ENCODE results near the gene NEK8.
A peak's percentile ranks its signal among the peaks of the same experiment; 100 is the strongest.

The NEK8 gene

DNA sequence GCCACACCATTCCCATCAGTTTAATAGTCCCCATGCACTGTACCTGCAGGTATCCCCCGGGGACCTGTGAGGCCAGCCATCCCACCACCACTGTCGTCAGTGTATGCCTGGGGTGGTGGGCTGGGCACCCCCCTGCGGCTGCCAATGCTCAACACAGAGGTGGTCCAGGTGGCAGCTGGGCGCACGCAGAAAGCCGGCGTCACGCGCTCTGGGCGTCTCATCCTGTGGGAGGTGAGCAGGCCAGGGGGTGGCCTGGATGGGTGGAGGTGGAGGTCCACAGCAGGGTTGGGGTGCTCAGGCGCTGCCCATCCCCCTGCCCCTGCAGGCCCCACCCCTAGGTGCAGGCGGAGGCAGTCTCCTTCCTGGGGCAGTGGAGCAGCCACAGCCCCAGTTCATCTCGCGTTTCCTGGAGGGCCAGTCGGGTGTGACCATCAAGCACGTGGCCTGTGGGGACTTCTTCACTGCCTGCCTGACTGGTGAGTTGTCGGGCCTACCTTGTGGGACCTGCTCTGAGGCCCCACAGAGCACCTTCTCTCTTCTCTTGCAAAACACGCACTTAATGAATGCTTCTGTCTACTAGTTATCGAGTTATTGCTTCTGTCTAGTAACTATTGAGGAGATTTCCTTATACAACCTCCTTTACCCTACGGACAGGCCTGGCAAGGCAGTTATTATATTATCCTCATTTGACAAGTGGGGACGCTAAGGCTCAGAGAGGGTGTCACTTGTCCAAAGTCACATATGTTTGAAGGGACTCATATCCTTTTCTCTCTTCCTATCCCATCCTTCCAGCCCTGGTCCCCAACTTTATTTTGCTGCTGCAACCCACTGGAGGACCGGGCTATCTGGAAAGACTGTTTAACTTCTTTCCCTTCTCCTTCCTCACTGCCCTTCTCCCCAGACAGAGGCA, 9.4 kb downstream of the NEK8 start:
- Histone ChIP-seq H3K27ac (ENCODE audit: poor library complexity, severe bottlenecking) (no peak overlapping the region), H3K9me3 (ENCODE audit: severe bottlenecking) (no peaks in the 10 kb centered on the region), H3K4me3 (ENCODE audit: severe bottlenecking) (no peak overlapping the region), H3K36me3 (ENCODE audit: low read depth) (no peaks in the 10 kb centered on the region), H3K27me3 (ENCODE audit: insufficient read depth, poor library complexity, severe bottlenecking) (no peaks in the 10 kb centered on the region), H3K4me1 (ENCODE audit: insufficient read depth, poor library complexity, severe bottlenecking) (peaks cover 4% of the 10 kb centered on the region)
- ATAC-seq (ENCODE audit: low read depth) = no peak
- DNase-seq (ENCODE audit: low spot score) = no peak
- TF ChIP-seq, protein P1, sequence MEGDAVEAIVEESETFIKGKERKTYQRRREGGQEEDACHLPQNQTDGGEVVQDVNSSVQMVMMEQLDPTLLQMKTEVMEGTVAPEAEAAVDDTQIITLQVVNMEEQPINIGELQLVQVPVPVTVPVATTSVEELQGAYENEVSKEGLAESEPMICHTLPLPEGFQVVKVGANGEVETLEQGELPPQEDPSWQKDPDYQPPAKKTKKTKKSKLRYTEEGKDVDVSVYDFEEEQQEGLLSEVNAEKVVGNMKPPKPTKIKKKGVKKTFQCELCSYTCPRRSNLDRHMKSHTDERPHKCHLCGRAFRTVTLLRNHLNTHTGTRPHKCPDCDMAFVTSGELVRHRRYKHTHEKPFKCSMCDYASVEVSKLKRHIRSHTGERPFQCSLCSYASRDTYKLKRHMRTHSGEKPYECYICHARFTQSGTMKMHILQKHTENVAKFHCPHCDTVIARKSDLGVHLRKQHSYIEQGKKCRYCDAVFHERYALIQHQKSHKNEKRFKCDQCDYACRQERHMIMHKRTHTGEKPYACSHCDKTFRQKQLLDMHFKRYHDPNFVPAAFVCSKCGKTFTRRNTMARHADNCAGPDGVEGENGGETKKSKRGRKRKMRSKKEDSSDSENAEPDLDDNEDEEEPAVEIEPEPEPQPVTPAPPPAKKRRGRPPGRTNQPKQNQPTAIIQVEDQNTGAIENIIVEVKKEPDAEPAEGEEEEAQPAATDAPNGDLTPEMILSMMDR (IDR thresholded peaks at IDR 0.05; ENCODE audit: poor library complexity, severe bottlenecking) = no peak

DNA sequence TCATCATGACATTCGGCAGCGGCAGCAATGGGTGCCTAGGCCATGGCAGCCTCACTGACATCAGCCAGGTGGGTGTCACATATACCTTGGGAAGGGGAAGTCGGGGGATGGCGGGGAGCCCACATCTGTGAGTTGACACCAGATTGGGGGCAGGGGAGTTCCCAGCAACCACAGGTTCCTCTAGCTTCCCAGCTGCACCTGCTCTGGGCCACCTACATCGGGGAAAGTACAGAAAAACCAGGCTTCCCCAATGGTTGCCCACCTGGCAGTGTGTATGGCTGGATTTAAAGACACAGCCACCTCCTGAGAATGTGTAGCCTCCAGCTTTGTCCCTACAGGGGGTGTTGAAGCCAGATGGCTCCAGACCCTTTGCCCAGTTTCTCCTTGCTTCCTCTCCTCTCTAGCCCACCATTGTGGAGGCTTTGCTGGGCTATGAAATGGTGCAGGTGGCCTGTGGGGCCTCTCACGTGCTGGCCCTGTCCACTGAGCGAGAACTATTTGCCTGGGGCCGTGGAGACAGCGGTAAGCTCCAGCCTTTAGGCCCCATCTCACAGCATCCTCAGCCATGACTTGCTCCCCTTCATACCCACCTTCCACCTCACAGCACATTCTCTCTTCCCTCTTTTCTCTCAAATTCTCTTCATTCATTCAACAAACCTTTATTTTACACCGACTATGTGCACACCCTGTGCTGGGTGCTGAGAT, 10.2 kb downstream of the NEK8 start:
- no peaks in the 10 kb centered on the region for H3K9me3 ChIP-seq (ENCODE audit: severe bottlenecking)
- no peaks in the 10 kb centered on the region for H3K27me3 ChIP-seq (ENCODE audit: insufficient read depth, poor library complexity, severe bottlenecking)
- H3K4me1 ChIP-seq (ENCODE audit: insufficient read depth, poor library complexity, severe bottlenecking) = peaks cover 4% of the 10 kb centered on the region
- ATAC-seq (ENCODE audit: low read depth) (no peak), DNase-seq (ENCODE audit: low spot score) (no peak)
- no peak overlapping the region for H3K4me3 ChIP-seq (ENCODE audit: severe bottlenecking)
- TF ChIP-seq, protein P1 (IDR thresholded peaks at IDR 0.05; ENCODE audit: poor library complexity, severe bottlenecking) = no peak
- H3K27ac ChIP-seq (ENCODE audit: poor library complexity, severe bottlenecking) = no peak overlapping the region
- no peaks in the 10 kb centered on the region for H3K36me3 ChIP-seq (ENCODE audit: low read depth)

DNA sequence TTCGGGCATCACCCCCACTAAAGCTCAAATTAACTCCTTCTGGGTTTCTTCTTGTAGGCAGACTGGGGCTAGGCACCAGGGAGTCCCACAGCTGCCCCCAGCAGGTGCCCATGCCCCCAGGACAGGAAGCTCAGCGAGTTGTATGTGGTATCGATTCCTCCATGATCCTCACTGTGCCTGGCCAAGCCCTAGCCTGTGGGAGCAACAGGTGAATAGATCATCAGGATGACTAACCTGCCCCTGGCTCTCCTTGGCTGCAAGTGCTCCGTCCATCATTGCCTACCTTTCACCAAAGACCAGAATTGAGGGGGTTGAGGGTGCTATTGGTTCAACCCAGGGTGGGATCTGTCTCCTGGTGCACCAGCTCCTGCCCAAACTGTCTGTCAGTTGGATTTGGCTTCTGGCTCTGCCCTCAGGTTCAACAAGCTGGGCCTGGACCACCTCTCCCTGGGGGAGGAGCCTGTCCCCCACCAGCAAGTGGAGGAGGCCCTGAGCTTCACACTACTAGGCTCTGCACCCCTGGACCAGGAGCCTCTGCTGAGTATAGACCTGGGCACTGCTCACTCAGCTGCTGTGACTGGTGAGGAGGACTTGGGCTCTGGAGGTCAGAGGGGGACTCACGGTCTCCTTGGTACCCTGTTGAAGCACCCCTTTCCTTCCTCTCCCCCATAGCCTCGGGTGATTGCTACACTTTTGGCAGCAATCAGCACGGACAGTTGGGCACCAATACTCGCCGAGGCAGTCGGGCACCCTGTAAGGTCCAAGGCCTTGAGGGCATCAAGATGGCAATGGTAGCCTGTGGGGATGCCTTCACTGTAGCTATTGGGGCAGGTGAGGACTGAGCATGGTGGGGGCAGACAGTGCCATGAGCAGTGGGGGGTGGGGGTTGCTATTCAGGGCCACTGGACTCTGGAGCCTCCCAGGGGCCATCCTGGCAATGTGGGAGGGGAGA, 12.1 kb downstream of the NEK8 start:
- H3K27ac ChIP-seq (ENCODE audit: poor library complexity, severe bottlenecking) = no peak overlapping the region
- H3K9me3 ChIP-seq (ENCODE audit: severe bottlenecking) = no peaks in the 10 kb centered on the region
- TF ChIP-seq, protein P1 (IDR thresholded peaks at IDR 0.05; ENCODE audit: poor library complexity, severe bottlenecking) = no peak
- no peaks in the 10 kb centered on the region for H3K27me3 ChIP-seq (ENCODE audit: insufficient read depth, poor library complexity, severe bottlenecking)
- H3K4me3 ChIP-seq (ENCODE audit: severe bottlenecking) = no peak overlapping the region
- no peak for ATAC-seq (ENCODE audit: low read depth)
- H3K4me1 ChIP-seq (ENCODE audit: insufficient read depth, poor library complexity, severe bottlenecking) = peaks cover 4% of the 10 kb centered on the region
- no peak for DNase-seq (ENCODE audit: low spot score)
- peaks cover 11% of the 10 kb centered on the region for H3K36me3 ChIP-seq (ENCODE audit: low read depth)

GRCh38 chr17:28741358-28742349, 13.1 kb downstream of the NEK8 start:
- Histone ChIP-seq H3K27ac (ENCODE audit: poor library complexity, severe bottlenecking) (peak overlapping the region; percentile 95), H3K4me3 (ENCODE audit: severe bottlenecking) (no peak overlapping the region), H3K36me3 (ENCODE audit: low read depth) (peaks cover 21% of the 10 kb centered on the region), H3K4me1 (ENCODE audit: insufficient read depth, poor library complexity, severe bottlenecking) (peaks cover 10% of the 10 kb centered on the region), H3K27me3 (ENCODE audit: insufficient read depth, poor library complexity, severe bottlenecking) (no peaks in the 10 kb centered on the region), H3K9me3 (ENCODE audit: severe bottlenecking) (no peaks in the 10 kb centered on the region)
- ATAC-seq (ENCODE audit: low read depth) (no peak), DNase-seq (ENCODE audit: low spot score) (no peak)
- TF ChIP-seq, protein P1 (IDR thresholded peaks at IDR 0.05; ENCODE audit: poor library complexity, severe bottlenecking) = no peak
